PC-3 (cell line): Measurements from ENCODE around the gene ADARB2.
"Not testable (repeated sequence)": the region's sequence is repeated elsewhere in the genome, so short reads cannot be mapped to it uniquely, and the experiment has no call there.

ENCODE experiments used
- CTCF ChIP-seq: fragments of 300-600 bp; sonication (generic); conservative IDR thresholded peaks from 2 replicates; pipeline ENCODE4 v1.5.1; 2017; ENCODE audit warnings: antibody characterized with exemption, low read depth, mild to moderate bottlenecking, low read length
- EZH2 ChIP-seq: fragments of 300-600 bp; sonication (generic); IDR thresholded peaks from one replicate; pipeline ENCODE4 v1.6.1; 2017; ENCODE audit warnings: antibody characterized with exemption, mild to moderate bottlenecking, low read length; ENCODE audit not compliant: unreplicated experiment

- not testable (repeated sequence) for TF ChIP-seq CTCF, EZH2
Measured at GRCh38 chr10:1161315-1161673, 576.0 kb downstream of the ADARB2 start.
